NOMO-1 (cell line): ENCODE data around the gene VWF.

Source experiments
- DNase-seq, 2 experiments: peaks; one replicate each; lab custom pipeline; 2025; ENCODE audit not compliant: unreplicated experiment in 2 of 2; lab: John Stamatoyannopoulos, UW

Gene VWF

DNA sequence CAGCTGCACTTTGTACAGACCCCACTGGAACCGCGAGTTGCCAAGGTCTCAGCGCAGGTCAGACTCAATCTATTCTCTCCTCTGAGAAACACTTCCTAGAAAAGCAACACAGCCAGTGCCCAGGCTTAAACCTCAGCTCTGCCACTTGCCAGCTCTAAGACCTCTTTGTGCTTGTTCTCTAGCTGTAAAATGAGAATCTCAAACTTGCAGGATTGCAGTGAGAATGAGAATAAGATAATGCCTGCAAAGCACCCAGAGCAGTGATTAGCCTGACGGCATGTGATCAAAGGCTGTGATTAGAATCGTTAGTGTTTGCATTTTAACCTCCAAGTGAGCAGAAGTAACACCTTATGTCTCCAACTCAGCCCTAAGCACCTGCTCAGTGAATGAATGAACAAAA, 200.7 kb downstream of the VWF start:
- DNase-seq: no peak

DNA sequence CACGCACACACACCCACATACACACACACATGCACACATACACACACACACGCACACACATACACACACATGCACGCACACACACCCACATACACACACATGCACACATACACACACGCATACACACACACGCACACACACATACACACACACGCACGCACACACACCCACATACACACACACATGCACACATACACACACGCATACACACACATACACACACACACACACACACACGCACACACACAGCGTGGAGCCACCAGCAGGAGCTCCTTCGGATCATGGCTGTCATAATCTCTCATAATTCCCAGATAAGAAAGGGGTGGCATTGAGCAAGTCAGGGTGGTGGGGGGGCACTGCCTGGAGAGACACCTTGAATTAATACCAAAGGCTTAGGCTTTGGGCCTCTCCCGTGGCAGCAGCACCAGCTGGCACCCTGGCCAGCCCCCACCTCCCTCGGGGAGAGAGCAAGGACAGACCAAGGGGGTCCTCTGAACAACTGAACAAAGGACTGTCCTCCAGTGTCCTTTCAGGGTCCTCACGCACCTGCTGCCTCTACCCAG, 201.3 kb downstream of the VWF start:
- no peak for DNase-seq

DNA sequence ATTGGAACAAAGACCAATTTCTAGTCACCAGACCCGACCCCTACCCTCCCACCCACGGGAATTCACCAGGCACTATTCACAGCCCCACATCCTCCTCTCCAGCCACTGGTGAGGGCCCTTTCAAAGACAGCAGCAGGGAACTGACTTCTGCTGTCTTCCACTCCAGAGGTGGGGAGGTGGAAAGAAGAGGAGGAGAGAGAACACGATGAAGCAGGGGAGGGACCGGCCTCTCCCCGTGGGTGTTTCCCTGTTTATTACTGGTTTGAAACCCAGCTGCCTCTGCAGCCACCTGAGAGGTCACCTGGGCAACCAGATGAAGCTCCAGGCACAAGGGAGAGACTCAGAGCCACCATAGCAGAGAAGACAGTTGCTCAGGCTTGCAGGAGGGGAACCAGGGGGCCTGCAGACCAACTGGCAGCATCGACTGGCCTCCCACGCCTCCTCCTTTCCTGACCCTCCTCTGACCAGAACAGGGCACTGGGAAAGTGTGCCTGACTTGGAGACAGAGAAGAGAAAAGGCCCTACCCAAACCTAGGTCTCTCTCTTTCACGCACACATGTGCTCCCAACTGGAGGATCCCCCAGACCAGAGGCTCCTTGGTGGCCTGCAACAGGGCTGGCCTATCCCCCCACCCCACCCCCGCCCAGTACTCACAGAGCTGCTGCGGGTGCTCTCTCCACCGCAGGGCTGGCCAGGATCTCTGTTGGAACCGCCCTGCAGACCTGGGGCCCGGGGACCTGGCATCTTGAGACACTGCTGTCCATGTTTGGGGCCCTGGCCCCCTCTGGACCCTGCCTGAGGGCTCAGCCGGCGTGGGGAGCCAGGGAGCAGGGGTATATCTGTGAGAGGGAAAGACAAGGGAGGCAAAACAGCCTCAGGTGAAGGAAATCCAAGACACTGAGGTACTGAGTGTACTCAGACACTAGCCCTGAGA, 202.2 kb downstream of the VWF start:
- no peak for DNase-seq

DNA sequence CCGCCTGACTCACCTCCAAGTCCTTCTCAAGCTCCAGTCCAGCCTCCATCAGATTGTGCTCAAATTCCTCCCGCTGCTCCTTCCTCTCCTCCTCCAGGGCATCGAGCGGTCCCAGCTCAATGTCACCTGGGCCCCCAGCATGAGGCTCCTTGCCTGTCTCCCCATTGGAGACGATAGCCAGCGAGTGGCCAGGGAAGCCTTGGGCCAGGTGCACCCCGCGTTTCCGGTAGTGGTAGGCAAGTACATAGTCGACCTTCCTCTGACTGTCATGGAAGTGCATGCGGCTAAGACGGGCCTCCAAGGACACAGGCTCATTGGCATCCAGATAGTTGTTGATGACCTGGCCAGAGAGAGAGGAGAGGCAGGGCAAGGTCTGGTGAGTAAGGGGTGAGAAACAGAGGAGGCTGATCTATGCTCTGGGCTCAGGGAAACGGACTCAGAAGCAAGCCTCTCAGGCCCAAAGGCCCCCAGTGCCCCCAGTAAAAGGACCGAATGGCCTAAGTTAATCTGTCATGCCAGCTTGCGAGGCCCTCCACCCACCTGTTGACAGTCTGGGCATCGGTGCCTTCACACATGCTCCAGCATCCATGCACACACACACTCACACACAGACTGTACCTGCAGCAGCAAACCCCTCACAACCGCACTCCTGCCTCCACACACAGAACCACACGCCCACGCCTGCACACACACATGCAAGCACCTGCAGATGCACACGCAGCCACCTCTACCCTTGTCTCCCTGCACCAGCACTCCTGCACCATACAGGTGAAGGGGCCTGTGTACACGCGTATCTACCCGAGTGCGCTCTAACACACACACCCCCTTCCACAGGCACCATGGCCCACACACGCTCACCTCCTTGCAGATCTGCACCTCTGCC, 203.2 kb downstream of the VWF start:
- DNase-seq: no peak

DNA sequence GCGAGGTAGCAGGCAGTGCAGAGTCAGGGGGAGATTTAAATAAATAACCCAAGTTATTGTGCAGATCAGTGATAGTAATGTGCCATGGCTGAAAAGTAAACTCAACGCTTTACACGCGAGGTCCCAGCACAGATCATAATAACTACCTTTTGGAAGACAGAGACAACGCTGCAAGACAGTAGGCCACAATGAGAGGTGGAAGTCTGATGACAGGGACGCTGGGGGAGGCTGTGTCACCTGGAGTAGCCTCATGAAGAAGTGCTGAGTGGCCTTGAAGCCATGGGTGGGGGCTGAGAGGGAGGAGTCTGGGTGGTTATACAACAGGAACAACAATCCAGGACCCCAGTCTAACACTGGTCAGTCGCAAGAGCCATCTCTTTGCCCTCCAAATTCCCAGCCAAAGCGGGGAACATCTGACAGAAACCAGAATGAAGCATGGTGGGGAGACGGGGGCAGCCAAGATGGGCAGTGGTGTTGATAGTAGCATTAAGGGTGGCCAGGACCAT, 207.6 kb downstream of the VWF start:
- DNase-seq: no peak

DNA sequence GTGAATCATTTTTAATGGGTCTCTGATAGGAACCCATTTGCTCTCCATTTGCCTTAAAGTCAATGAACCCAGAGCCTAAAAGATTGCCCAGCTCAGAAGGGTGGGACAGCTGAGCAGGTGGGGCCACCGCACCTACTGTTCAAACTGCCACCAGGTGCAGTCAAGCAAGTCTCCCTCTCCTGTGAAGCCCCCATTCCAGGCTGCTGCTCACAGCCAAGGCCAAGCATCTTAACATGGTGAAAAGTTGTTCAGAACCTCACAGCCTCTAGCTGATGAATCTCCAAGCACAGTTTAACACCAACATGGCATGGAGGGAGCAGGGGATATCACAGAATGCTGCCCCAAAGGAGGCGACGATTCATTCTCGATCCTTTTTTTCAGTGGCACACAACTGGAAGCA, 209.0 kb downstream of the VWF start:
- no peak for DNase-seq

DNA sequence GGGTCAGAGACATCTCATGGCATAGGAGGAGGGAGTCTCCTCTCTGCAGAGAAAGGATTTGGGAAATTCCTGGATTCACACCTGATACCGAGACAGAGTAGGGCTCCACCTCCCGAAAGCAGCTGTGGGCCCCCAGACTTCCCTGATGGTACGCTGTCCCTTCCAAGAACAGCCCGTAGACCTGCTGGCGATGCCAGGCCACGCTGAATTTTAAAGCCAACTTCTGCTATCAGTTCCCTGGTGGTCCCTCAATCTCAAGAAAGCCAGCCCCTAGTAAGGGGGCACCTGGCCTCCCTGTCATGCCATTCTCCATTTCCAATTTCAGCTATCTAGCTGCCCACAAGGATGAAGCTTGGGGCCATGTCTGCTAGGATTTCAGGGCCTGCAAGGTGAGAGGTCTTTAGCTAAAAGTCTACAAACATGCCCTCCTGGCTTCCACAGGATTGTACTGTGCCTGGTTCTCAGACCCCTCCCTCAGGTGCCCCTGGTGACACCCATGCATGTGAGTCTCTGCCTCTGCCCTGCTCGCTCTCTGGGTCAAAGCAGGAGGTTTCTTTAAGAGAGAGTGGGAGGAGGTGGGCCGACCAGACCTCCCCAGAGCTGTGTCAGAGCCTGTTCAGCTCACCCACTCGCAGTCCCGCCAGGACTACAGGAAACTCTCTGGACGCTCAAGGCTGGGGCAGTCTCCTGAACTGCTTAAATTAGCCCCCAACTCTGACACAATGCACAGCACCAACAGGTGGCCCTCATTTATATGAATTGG, 209.9 kb downstream of the VWF start:
- no peak for DNase-seq

DNA sequence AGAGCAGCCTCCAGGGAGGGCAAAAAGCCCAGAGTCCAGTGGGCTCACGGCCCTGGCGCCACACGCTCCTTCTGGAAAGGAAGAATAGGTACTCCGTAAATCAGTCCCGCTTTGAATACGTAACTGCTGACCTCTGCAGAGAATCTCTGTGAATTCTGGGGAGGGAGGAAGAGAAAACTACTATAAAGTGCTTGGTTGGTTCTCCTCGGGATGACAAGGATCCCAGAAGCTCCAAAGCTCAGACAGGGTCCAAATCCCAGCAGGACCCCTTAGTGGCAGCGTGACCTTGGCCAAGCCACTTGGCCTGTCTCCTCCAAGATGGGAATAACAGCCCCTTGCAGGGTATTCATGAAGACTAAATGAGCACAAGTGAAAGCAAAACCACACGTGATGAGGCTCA, 211.1 kb downstream of the VWF start:
- no peak for DNase-seq

DNA sequence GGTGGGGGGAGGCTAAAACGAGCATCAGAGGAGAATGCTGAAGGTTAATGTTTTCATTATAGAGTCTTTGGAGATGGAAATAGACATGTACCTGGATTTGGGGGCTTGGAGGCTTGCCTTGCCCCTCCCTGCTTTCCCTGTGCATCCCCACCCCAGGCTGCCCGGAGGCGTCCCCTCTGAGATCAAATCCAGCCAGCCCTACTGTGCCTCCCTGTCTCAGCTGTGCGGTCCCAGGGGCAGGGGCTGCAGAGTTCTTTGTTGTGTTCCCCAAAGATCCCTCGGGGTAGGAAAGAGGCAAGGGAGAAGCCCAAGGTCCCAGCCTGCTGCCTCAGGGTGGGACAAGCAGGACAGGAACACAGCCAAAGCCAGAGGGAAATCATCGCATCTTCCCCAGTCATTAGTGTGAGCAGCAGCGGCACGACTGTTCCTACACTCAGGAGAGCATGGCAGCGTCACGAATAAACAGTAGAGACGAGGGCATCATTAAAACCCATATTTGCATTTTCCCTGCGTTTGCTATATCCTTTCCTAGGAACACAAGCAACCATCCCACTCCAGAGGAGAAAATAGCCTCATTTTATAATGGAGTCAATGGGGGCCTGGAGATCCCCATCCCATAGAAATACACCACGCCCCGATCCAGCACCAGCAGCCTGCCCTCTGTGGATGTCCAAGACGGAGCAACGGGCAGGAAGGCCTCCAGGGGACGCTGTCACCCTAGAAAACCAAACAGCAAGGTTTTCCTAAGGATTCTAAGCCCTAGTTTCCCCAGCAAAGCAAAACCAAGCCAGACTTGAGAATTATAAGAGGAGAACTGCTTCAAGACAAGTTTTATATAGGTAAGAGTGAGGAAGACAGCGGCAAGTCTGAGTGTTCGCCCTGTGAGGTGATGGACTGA, 211.8 kb downstream of the VWF start:
- DNase-seq: no peak

DNA sequence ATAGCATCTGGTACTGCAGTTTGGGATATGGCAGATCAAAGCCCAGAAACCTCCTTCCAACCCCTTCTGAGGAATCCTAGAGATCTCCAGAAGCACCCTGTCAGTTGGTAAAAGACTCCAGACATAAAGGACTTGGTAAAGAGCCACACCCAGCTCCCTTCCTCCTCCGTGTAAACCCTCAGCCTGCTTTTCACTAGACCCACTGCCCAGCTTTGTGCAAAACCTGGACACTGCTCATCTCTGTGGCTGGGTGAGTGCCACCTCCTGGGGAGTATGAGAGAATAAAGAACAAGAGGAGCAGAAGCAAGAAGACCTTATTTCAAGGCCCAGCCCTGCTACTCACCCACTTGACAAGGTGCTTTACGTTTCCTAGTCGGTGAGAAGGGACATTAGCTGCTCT, 212.5 kb downstream of the VWF start:
- no peak for DNase-seq

DNA sequence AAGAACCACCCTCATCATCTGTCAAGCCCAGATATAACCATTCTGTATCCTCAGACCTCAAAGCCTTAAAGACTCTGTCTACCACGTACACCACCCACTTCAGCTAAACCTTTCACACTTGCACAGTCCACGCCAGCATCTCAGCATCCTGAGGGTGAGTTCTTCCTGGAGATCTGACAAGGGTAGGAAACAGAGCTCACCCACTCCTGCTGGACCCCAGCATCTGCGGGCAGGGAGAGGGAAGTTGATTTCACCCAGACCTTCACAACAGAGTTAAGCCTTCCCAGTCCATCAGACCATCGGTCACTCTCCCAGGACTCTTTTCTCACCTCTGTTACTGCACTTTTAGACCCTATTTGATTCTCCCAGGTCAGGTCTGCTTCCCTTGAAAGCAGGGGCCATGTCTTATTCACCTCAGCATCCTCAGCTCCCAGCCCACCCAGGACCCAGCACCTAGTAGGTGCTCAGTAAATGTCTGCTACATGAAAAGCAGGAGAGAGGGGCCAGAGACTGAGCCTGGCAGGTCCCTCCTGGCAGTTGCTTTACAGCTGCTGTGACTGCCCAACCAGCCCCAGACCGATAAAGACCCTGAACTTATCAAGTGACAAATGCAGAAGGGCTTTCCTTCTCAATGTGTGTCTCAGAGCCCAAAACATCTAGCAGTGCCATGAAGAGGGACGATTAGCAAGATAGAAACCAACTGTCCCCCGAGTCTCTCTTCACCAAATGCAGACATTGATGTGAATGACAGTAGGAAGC, 213.5 kb downstream of the VWF start:
- no peak for DNase-seq

DNA sequence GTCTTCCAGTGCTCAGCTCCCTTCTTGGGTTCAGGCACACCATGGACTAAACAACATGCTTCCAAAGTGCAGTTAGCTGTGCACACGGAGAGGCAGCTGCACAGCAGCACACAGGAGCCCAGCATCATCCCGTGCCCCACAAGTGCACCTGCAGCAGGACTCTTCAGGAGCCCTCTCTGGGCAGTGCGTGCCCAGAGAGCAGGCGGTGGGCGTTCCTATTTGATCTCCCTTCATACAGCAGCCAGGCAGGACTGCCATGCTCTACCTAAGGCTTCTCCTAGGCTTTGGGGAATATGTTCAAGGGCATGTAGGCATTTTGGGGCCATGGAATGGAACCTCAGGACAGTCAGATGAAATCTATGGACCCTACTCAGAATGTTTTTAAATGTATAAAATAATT, 214.9 kb downstream of the VWF start:
- no peak for DNase-seq

DNA sequence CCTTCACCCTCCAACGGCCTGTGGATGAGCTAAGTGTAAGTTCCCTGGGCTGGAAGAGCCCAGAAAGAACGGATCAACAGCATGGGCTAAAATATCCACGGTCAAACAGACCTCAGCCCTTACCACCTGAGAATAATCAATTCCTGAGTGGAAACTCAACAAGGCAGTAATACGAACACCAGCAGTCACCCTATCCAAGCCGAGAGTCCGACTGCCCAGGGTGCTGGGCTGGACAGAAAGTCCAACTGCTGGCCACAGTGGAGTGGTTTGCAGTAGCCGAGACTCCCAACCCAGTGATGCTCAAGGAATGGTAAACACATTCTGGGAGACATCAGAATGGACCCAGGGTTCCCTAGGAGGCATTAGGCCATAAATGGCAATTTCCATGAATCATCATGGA, 216.2 kb downstream of the VWF start:
- no peak for DNase-seq

DNA sequence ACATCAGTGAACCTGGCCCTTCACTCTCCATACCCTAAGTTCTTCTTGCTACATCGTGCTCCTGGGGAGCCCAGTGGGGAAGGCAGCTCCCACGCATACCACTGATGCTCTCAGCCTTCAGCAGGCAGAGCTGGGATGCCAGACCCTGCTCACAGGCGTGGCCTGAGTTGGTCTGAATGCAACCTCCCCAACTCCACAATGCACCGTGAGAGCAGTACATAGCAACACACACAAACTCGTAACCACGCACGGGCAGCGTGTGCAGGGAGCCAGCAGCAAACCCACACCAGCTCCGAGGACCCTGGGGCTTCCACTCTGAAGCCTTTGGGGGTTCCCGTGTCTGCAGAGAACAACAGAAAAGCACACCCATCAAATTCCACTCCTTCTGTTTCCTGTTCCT, 216.7 kb downstream of the VWF start:
- no peak for DNase-seq

DNA sequence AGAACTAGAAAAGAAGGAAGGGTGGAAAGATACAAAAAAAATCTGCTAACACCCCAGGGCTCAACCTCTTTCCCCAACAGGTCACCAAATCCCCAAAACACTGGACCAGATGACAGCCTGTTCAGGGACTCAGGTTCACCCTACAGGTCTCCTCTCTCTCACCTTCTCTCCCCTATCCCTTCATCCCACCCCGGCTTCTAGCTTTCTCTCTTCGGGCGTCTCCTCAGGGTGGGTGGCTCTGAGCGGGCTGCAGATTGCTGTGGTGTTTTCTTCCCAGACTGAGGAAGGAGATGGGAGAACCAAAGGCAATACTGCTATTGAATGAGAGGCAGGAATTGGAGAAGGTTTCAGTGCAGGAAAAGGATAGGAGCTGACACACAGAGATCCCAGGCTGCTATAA, 218.7 kb downstream of the VWF start:
- no peak for DNase-seq

DNA sequence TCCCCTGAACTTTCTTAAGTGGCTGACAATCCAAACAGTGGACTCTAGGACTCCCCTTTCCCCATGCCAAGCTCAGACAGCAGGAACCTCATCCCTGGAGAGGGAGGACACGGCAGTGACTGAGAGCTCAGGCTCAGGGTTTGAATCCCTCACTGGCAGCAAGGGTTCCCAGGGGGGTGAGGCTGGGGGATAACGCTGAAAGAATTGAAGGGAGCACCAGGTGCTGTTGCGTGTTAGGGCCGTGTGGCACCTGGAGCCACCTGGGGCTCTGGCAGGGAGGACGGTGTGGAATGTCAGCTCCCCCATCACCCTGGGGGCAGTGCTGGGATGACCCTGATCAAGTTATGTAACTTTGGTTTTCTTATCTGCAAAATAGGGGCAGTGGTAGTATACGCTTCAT, 219.5 kb downstream of the VWF start:
- no peak for DNase-seq

DNA sequence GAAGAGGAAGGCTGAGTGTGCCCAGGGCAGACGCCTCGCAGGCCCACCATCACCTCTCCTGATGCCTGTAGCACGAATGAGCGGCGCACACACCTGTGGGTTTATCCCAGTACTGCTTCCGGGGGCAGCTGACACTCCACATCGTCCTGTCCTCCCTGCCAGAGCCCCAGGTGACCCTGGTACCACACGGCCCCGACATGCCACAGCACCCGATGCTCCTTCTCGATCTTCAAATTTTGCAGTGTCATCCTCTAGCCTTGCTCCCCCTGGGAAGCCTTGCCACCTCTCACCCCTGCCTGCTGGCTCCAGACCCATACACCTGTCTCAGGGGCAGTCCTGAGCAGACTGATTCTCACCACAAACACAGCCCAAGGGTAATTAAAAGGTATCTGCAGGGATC, 220.0 kb downstream of the VWF start:
- no peak for DNase-seq

DNA sequence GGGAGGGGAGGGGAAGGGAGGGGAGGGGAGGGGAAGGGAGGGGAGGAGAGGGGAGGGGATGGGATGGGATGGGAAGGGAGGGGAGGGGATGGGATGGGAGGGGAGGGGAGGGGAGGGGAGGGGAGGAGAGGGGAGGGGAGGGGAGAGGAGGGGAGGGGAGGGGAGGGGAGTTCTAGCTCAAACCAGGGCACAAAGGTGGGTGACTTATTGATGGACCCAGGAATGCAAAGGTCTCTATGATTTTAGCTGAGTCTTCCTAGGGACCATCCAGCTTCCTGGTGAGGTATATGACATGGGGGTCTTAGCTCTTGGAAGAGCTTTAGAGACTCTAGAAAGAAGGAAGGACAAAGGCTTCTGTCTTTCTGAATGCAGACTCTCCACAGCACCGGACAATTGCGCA, 221.7 kb downstream of the VWF start:
- DNase-seq: no peak

DNA sequence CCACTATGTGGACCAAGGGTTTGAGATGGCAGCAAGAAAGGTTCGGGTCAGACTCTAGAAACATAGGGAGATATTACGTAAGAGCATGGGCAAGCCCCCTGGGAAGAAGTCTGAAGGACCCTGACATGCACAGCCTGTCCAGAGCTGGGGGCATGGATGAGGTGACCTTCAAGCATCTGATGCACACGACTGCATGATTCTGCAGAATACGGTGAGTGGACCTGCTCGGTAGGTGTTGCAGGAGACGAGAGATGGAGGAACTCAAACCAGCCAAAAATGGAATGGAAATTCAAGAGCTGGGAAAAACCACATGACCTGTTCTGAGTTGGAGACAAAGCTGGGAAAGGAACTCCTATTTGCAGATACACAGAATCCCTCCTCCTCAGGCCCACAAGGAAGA, 223.1 kb downstream of the VWF start:
- no peak for DNase-seq
